Measurements from ENCODE around the gene FAM161B.

FAM161B gene

DNA sequence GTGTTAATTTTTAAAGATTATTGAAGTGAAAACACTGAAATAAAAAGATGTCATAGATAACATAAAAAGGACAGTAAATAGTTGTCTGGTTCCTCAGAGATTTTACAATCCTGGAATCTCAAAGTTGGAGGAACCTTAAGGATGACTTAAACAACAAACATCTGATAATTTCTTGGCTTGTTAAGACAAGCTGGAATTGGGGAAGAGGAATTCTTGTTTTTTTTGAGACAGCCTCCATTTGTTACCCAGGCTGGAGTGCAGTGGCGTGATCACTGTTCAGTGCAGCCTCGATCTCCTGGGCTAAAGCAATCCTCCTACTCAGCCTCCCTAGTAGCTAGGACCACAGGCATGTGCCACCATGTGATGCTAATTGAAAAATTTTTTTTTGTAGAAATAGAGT lies 60.9 kb downstream of the FAM161B start:
- FAIRE-seq (no peak), DNase-seq (ENCODE audit: insufficient read length) (no peak)
- TF ChIP-seq POLR2A (IDR thresholded peaks at IDR 0.05; ENCODE audit: low read depth, low read length), result no peak
- no peak for TF ChIP-seq POLR2AphosphoS5 (IDR thresholded peaks at IDR 0.05; ENCODE audit: low read depth, low read length)
- TF ChIP-seq TAF1 (IDR thresholded peaks at IDR 0.05; ENCODE audit: borderline replicate concordance, low read depth, low read length), result no peak

DNA sequence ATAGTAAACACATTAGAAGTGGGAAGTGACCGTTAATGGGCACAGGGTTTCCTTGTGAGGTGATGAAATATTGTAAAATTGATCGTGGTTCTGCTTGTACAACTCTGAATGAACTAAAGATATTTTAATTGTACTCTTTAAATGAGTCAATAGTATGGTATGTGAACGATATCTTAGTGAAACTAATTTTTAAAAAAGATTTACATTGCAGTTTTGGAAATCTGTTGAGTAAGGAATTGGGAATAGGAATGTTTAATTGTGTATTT lies 61.5 kb downstream of the FAM161B start:
- TF ChIP-seq POLR2A (IDR thresholded peaks at IDR 0.05; ENCODE audit: low read depth, low read length), result no peak
- no peak for TF ChIP-seq POLR2AphosphoS5 (IDR thresholded peaks at IDR 0.05; ENCODE audit: low read depth, low read length)
- no peak for TF ChIP-seq TAF1 (IDR thresholded peaks at IDR 0.05; ENCODE audit: borderline replicate concordance, low read depth, low read length)
- DNase-seq (ENCODE audit: insufficient read length) (no peak), FAIRE-seq (no peak)

DNA sequence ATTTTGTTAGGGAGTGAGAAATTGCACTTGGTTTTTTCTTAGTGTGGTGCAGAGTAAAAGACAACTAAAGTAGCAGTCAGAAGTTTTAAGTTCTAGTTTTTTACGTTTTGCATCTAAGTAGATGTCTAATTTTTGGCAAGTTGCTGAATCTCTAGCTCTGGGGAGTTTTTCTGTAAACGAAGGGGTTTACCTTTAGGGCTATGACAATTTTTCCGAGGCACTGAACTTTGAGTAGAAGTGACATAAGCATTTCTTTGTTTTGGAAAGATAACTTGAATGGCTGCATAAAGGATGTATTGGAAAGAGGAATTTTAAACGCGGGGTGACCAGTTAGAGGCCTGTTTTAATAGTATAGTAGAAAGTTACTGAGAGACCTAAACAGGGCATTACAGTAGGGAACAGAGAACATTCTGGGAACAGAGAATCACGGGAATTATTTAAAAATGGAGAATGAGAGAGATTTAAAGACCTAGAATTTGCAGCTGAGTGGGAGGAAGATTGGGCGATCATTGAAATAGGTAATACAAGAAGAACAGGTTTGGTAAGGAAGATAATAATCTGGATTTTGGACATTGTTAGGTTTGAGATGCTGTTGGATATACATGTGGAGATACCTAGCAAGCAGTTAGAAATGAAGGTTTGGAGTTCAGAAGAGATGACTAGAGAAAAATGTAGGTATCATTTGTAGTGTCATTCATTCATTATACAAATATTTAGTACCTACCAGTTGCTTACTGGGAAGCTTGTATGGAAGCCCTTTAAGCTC lies 62.0 kb downstream of the FAM161B start:
- no peak for TF ChIP-seq POLR2A (IDR thresholded peaks at IDR 0.05; ENCODE audit: low read depth, low read length)
- no peak for TF ChIP-seq TAF1 (IDR thresholded peaks at IDR 0.05; ENCODE audit: borderline replicate concordance, low read depth, low read length)
- TF ChIP-seq POLR2AphosphoS5 (IDR thresholded peaks at IDR 0.05; ENCODE audit: low read depth, low read length), result no peak
- FAIRE-seq (no peak), DNase-seq (ENCODE audit: insufficient read length) (no peak)

GRCh38 chr14:73887318-73887616 lies 62.6 kb downstream of the FAM161B start:
- FAIRE-seq (peak; percentile 5), DNase-seq (ENCODE audit: insufficient read length) (no peak)
- TF ChIP-seq TAF1 (IDR thresholded peaks at IDR 0.05; ENCODE audit: borderline replicate concordance, low read depth, low read length) (no peak), POLR2A (IDR thresholded peaks at IDR 0.05; ENCODE audit: low read depth, low read length) (no peak), POLR2AphosphoS5 (IDR thresholded peaks at IDR 0.05; ENCODE audit: low read depth, low read length) (no peak)

- TF ChIP-seq POLR2AphosphoS5 (IDR thresholded peaks at IDR 0.05; ENCODE audit: low read depth, low read length) (peak; percentile 59; the same call in 1 of the 2 replicates), POLR2A (IDR thresholded peaks at IDR 0.05; ENCODE audit: low read depth, low read length) (peak; percentile 84; the same call in 1 of the 2 replicates), TAF1 (IDR thresholded peaks at IDR 0.05; ENCODE audit: borderline replicate concordance, low read depth, low read length) (peak; percentile 50; the same call in 1 of the 2 replicates)
- DNase-seq (ENCODE audit: insufficient read length), result peak; percentile 80
Observed at GRCh38 chr14:73886449-73887317, 63.2 kb downstream of the FAM161B start, which contains the start of gene ZNF410. TSS of gene ZNF410 (plus strand) at chr14:73886859. CDS start at chr14:73892176, 5,317 bp downstream.

DNA sequence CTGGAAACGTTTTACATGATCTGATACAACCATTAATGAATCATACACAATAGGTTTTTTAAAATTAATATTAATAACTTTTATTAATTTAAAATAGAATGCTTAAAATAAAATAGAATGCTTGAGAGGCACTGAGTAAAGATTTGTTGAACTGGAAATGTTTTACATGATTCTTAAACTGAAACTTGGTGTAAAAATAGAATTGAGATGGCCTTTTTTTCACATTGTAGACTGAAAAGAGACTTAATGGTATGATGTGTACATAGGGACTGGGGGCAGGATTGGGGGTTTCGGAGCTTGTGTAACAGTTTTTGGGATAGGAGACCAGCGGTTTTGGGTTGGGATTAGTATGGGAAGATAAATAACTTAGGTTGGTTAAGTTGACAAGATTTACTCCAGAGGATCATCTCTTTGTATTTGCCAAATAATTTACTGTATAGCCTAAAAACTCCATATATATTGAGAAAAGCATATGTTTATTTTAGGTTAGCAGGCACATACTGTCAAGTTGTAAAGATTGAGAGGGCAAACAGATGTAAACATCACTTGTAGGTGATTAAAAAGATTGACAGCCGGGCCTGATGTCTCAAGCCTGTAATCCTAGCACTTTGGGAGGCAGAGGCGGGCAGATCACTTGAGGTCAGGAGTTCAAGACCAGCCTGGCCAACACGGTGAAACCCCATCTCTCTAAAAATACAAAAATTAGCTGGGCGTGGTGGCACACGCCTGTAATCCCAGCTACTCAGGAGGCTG lies 65.3 kb downstream of the FAM161B start:
- TF ChIP-seq POLR2A (IDR thresholded peaks at IDR 0.05; ENCODE audit: low read depth, low read length), result no peak
- no peak for TF ChIP-seq TAF1 (IDR thresholded peaks at IDR 0.05; ENCODE audit: borderline replicate concordance, low read depth, low read length)
- no peak for TF ChIP-seq POLR2AphosphoS5 (IDR thresholded peaks at IDR 0.05; ENCODE audit: low read depth, low read length)
- DNase-seq (ENCODE audit: insufficient read length), result no peak
- FAIRE-seq, result no peak

More at GRCh38 chr14:73886449-73887317, 63.2 kb downstream of the FAM161B start, which contains the start of gene ZNF410:
- peak; percentile 97 for FAIRE-seq

Measured in GM12892 (cell line).